Gastrocnemius medialis (tissue), 4 donors: ENCODE data around the gene OGDH.

ENCODE experiments used
- CTCF ChIP-seq, 5 experiments: fragments of 450-650 bp in 3 of 5; fragments of 200-600 bp in 2 of 5; sonication (generic) in 2 of 5; IDR thresholded peaks in 4 of 5; conservative IDR thresholded peaks in 1 of 5; 1 replicate in 4 of 5; 2 replicates in 1 of 5; pipeline ENCODE4 v1.5.1; 2016 to 2019; ENCODE audit warnings: antibody characterized with exemption in 5 of 5, mild to moderate bottlenecking in 3 of 5, moderate library complexity in 3 of 5
- POLR2A ChIP-seq, 2 donors: fragments of 450-650 bp; IDR thresholded peaks; one replicate each; pipeline ENCODE4 v1.6.1; 2017; ENCODE audit warnings: antibody characterized with exemption in 2 of 2, mild to moderate bottlenecking in 2 of 2, moderate library complexity in 2 of 2

GRCh38 chr7:44673324-44673723, 66.9 kb downstream of the OGDH start:
- no peak for TF ChIP-seq CTCF (IDR thresholded peaks at IDR 0.05 in 4 of 5, conservative IDR thresholded peaks at IDR 0.05 in 1 of 5)
- no peak for TF ChIP-seq POLR2A (IDR thresholded peaks at IDR 0.05)
